ENCODE results near the gene CXCL11.
A peak's percentile ranks its signal among the peaks of the same experiment; 100 is the strongest.

DNA sequence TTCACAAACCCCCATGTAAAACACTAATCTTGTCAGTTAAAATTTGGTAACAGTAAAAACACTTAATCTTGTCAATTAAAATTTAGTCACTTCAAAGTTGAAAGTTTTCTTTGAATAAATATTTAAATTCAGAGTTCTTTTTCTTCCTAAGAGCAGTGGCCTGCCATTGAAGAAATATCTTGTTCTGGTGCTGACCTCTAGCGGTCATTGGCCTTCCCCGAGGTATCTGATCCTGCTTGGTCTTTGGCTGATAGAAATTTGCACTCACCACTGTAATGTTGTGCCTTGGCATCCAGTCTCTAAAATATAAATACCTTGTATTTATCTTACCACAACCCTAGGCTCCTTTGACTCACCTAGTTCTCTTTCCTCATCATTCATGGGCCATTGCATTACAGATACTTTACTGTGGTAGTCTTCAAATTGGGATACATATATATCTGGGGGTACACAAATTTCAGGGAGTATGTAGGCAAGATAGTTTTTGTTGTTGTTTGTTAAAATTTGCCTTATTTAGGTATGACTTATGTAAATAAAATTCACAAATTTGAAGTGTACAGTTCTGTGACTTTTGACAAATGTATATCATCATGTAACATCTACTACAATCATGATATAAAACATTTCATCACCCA, 31.9 kb upstream of the CXCL11 start:
- TF ChIP-seq, protein P1, sequence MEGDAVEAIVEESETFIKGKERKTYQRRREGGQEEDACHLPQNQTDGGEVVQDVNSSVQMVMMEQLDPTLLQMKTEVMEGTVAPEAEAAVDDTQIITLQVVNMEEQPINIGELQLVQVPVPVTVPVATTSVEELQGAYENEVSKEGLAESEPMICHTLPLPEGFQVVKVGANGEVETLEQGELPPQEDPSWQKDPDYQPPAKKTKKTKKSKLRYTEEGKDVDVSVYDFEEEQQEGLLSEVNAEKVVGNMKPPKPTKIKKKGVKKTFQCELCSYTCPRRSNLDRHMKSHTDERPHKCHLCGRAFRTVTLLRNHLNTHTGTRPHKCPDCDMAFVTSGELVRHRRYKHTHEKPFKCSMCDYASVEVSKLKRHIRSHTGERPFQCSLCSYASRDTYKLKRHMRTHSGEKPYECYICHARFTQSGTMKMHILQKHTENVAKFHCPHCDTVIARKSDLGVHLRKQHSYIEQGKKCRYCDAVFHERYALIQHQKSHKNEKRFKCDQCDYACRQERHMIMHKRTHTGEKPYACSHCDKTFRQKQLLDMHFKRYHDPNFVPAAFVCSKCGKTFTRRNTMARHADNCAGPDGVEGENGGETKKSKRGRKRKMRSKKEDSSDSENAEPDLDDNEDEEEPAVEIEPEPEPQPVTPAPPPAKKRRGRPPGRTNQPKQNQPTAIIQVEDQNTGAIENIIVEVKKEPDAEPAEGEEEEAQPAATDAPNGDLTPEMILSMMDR (IDR thresholded peaks at IDR 0.05) = peak; percentile 75 to 88 (median 77)
- TF ChIP-seq POLR2A (IDR thresholded peaks at IDR 0.05) = no peak

All from transverse colon (tissue), 3 donors.